Smooth muscle cell of the pulmonary artery (primary cell): Measurements from ENCODE around the gene PRR22. TPM values are rescaled to one million over a fixed set of nuclear protein-coding genes. Genes with fewer than 3 reads are reported as not detected.

ENCODE experiments used
- total RNA-seq: library from RNA; depleted of rRNA; stranded (reverse); fragments of >200 nt; gene quantifications from 2 replicates; pipeline ENCODE4 v1.2.3, GENCODE V29; 2014

PRR22 gene
- 0.13 and 0.33 TPM in 2 replicates for total RNA-seq

DNA sequence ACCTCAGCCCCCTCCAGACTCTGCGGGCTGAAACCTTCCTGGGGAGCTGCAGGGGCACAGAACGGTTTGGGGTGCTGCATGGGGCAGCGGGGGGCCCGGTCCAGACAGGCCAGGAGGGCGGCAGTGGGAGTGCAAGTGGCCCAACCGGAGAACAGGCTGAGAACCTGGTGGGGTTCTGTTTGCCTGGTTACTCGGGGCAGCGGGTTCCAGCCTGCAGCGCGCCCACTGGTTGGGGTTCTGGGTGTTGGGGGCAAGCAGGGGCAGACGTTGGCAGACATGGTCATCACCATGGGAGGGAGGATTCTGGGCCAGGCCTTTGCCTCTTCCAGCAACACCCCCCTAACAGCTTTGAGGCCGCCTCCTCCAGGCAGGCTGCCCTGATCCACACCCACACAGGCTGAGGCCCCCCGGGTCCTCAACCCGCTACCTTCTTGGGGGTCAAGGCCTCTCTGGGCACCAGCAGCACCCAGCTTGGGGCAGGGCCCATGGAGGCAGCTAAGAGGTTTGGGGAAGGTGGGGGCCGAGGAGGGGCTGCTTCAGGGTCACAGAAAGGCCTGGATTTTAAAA lies at the start of gene PRR22:
Gene PRR22, minus strand, starts transcription at position 166 of the 567 bp plus-strand sequence. Its CDS starts 86 bp downstream, at position 80.

GRCh38 chr19:5804516-5805461 lies 20.2 kb upstream of the PRR22 start, which contains the start of gene NRTN:
TSS of gene NRTN (plus strand) at chr19:5805067. CDS start at chr19:5824166, 19,099 bp downstream.

GRCh38 chr19:5790559-5791520 lies 6.3 kb upstream of the PRR22 start, which contains the start of gene DUS3L:
TSS of gene DUS3L (minus strand) at chr19:5791163. CDS start at chr19:5791141, 22 bp downstream.

Other genes with a start within 250 kb of the PRR22 start
- 0.13 and 0.66 TPM in 2 replicates for gene TINCR, start 216.8 kb downstream of the PRR22 start, total RNA-seq
- 30.6 and 41.2 TPM in 2 replicates for gene SAFB2, start 162.0 kb downstream of the PRR22 start, total RNA-seq
- gene SAFB, start 161.7 kb downstream of the PRR22 start, total RNA-seq: 44.4 and 53.4 TPM in 2 replicates
- gene MICOS13, start 104.2 kb downstream of the PRR22 start, total RNA-seq: 23.5 and 33.7 TPM in 2 replicates
- gene HSD11B1L, start 103.7 kb downstream of the PRR22 start, total RNA-seq: 16.0 and 18.8 TPM in 2 replicates
- 299 and 374 TPM in 2 replicates for gene RPL36, start 94.5 kb downstream of the PRR22 start, total RNA-seq
- 124 and 181 TPM in 2 replicates for gene LONP1, start 64.6 kb downstream of the PRR22 start, total RNA-seq
- not detected in 2 replicates for gene CATSPERD, start 64.1 kb downstream of the PRR22 start, total RNA-seq
- 16.9 and 28.1 TPM in 2 replicates for gene DUS3L, start 6.4 kb upstream of the PRR22 start, total RNA-seq
- gene NRTN, start 20.3 kb upstream of the PRR22 start, total RNA-seq: 0.07 TPM in 1 of 2 replicates, not detected in the other
- gene FUT6, start 55.0 kb upstream of the PRR22 start, total RNA-seq: not detected in 2 replicates
- not detected in 2 replicates for gene FUT3, start 66.7 kb upstream of the PRR22 start, total RNA-seq
- gene FUT5, start 85.8 kb upstream of the PRR22 start, total RNA-seq: 0.07 TPM in 1 of 2 replicates, not detected in the other
- 116 and 128 TPM in 2 replicates for gene NDUFA11, start 119.0 kb upstream of the PRR22 start, total RNA-seq
- 5.0 and 5.9 TPM in 2 replicates for gene VMAC, start 120.1 kb upstream of the PRR22 start, total RNA-seq
- 3.7 and 4.1 TPM in 2 replicates for gene CAPS, start 129.5 kb upstream of the PRR22 start, total RNA-seq
- 33.5 and 38.0 TPM in 2 replicates for gene RANBP3, start 193.4 kb upstream of the PRR22 start, total RNA-seq